Prostate gland (tissue), 2 donors: ENCODE measurements around the gene SCAMP1.

Experiments used
- CTCF ChIP-seq, 4 experiments: fragments of 200-600 bp in 2 of 4; fragments of 450-650 bp in 2 of 4; sonication (generic) in 2 of 4; IDR thresholded peaks; 1 replicate in 3 of 4; 2 replicates in 1 of 4; pipeline ENCODE4 v1.5.1; 2016 to 2019; ENCODE audit warnings: antibody characterized with exemption in 4 of 4, mild to moderate bottlenecking in 2 of 4, moderate library complexity in 2 of 4
- POLR2A ChIP-seq: fragments of 450-650 bp; IDR thresholded peaks from one replicate; pipeline ENCODE4 v1.6.1; 2016; ENCODE audit warnings: antibody characterized with exemption, mild to moderate bottlenecking
- POLR2AphosphoS5 ChIP-seq: sonication (generic); formaldehyde crosslinking; IDR thresholded peaks from one replicate; pipeline ENCODE4 v1.6.1; 2017; ENCODE audit warnings: antibody characterized with exemption

- no peak for TF ChIP-seq CTCF (IDR thresholded peaks at IDR 0.05)
- no peak for TF ChIP-seq POLR2A
- peak; percentile 21 for TF ChIP-seq POLR2AphosphoS5
Measured at GRCh38 chr5:78527054-78527859, 166.8 kb downstream of the SCAMP1 start.
